RWPE2 (cell line): Measurements from ENCODE around the gene PPM1G.

Experiments used
- ATAC-seq: fragments of 200-7000 bp; cut with Tn5 transposase; 3 replicates; pipeline ENCODE4 v1.9.1; 2021; ENCODE audit warnings: low read depth
- DNase-seq: peaks from one replicate; pipeline ENCODE4 v3.0.0-alpha.2; 2020; ENCODE audit warnings: low spot score
- H3K27ac ChIP-seq: fragments of 450-650 bp; 2 replicates; pipeline ENCODE4 v1.5.1; 2017; ENCODE audit warnings: mild to moderate bottlenecking; ENCODE audit not compliant: poor library complexity, severe bottlenecking
- H3K27me3 ChIP-seq: fragments of 250-450 bp; sonication (Bioruptor Pico); 2 replicates; pipeline ENCODE4 v1.5.1; 2021; ENCODE audit warnings: mild to moderate bottlenecking, moderate library complexity; ENCODE audit not compliant: insufficient read depth, poor library complexity, severe bottlenecking
- H3K36me3 ChIP-seq: fragments of 250-450 bp; sonication (Bioruptor Pico); 2 replicates; pipeline ENCODE4 v1.5.1; 2020; ENCODE audit warnings: low read depth, mild to moderate bottlenecking, moderate library complexity
- H3K4me1 ChIP-seq: fragments of 250-450 bp; sonication (Bioruptor Pico); 2 replicates; pipeline ENCODE4 v1.5.1; 2021; ENCODE audit warnings: mild to moderate bottlenecking, moderate library complexity; ENCODE audit not compliant: insufficient read depth, poor library complexity, severe bottlenecking
- H3K4me3 ChIP-seq: fragments of 250-450 bp; sonication (Bioruptor Pico); 2 replicates; pipeline ENCODE4 v1.5.1; 2021; ENCODE audit warnings: mild to moderate bottlenecking, moderate library complexity; ENCODE audit not compliant: severe bottlenecking
- H3K9me3 ChIP-seq: fragments of 250-450 bp; sonication (Bioruptor Pico); 2 replicates; pipeline ENCODE4 v1.5.1; 2021; ENCODE audit warnings: mild to moderate bottlenecking, moderate library complexity; ENCODE audit not compliant: severe bottlenecking
- TF ChIP-seq, protein P1 (sequence below): fragments of 450-650 bp; IDR thresholded peaks from one replicate; pipeline ENCODE4 v1.5.1; 2017; ENCODE audit warnings: mild to moderate bottlenecking, moderate library complexity; ENCODE audit not compliant: poor library complexity, severe bottlenecking

PPM1G gene

DNA sequence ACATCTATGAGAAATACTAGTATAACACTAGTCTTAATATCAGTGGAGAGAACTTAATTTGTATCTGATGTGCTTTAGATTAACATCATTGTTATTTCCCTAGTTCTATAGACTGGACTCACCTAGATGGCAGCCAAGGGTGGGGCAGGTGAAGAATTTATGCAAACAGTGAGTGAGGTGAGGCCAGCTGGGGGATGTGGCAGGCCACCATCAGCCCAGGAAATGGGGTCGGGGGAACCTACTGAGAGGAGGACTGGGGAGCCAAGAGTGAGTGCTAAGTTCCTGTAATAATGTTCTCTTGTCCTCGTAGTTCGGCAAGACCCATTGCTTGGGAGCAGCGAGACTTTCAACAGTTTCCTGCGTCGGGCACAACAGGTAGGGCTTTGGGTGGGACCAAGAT is 36.5 kb downstream of the PPM1G start:
- H3K36me3 ChIP-seq: peaks cover 71% of the 10 kb centered on the region
- TF ChIP-seq, protein P1, sequence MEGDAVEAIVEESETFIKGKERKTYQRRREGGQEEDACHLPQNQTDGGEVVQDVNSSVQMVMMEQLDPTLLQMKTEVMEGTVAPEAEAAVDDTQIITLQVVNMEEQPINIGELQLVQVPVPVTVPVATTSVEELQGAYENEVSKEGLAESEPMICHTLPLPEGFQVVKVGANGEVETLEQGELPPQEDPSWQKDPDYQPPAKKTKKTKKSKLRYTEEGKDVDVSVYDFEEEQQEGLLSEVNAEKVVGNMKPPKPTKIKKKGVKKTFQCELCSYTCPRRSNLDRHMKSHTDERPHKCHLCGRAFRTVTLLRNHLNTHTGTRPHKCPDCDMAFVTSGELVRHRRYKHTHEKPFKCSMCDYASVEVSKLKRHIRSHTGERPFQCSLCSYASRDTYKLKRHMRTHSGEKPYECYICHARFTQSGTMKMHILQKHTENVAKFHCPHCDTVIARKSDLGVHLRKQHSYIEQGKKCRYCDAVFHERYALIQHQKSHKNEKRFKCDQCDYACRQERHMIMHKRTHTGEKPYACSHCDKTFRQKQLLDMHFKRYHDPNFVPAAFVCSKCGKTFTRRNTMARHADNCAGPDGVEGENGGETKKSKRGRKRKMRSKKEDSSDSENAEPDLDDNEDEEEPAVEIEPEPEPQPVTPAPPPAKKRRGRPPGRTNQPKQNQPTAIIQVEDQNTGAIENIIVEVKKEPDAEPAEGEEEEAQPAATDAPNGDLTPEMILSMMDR: no peak
- no peak overlapping the region for H3K27ac ChIP-seq
- H3K4me1 ChIP-seq: peaks cover 5% of the 10 kb centered on the region
- no peak for ATAC-seq
- H3K27me3 ChIP-seq: no peaks in the 10 kb centered on the region
- no peaks in the 10 kb centered on the region for H3K9me3 ChIP-seq
- H3K4me3 ChIP-seq: no peak overlapping the region
- no peak for DNase-seq

DNA sequence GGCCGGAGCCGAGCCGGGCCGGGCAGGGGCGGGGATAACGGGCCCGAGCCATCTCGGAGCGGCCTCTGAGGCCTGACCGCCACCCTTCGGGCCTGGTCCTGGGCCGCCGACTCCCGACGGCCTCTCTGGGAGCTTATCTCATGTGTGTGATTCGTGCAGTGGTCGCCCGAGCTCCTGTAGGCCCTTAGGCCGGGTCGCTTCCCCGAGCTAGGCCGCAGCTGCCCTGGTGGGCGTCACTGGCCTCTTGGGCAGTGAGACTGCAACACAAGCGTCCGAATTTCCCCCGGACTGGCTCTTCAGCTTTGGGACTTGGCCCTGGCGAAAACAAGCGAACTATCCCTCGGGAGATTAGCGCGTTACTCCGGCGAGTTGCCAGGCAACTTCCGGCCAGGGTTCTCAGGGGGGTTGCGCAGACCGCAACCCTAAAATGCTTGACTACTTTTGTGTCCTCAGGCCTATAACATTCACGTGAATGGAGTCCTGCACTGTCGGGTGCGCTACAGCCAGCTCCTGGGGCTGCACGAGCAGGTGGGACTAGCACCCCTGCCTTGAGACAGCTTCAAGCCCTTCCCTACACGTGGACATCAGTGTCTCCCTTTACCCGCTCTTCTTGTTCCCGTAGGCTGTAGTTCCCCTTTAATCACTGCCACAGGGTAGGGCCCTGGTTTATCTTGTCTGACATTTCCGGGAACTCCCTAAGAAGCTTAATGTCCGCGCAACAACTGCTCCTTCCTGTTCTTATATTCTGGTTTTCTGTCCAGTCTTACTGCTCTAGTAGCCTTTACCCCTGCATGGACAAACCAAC is 38.4 kb downstream of the PPM1G start:
- Histone ChIP-seq H3K9me3 (no peaks in the 10 kb centered on the region), H3K27me3 (no peaks in the 10 kb centered on the region), H3K4me3 (peak overlapping the region; percentile 95), H3K27ac (peak overlapping the region; percentile 54), H3K36me3 (peaks cover 72% of the 10 kb centered on the region), H3K4me1 (peaks cover 5% of the 10 kb centered on the region)
- ATAC-seq (peak; percentile 32), DNase-seq (no peak)
- TF ChIP-seq, protein P1: no peak

DNA sequence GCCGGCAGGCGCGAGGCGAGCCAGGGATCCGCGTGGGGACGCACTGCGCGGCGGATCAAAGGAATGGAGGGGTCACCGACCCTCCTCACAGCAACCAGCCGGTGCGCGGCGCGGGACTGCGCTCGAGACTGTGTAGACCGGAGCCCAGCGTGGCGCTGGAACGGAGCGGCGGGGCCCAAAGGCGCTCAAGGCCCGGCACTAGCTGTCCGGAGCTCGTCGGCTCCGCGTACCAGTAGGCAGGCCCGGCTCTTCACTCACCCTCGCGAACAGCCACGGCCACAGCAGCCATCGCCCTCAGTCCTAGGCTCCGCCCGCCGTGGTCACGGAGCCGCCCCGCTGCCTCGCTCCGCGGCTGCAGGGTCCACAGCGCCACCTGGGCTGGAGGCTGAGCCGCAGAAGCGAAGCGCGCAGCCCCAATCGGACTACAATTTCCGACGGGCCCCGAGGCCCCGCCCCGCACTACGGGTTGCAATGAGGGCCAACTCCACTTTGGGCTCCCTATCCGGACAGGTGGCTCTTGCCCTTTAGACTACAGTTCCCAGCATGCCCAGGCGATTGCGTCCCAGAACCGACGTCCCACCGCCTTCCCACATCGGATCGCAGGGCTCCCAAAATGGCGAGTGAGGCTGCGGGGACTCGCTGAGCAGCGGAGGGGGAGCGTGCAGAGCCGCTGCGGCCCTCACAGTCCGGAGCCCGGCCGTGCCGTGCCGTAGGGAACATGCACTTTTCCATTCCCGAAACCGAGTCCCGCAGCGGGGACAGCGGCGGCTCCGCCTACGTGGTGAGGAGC is 39.2 kb downstream of the PPM1G start, which contains the start of the genes EIF2B4 and SNX17:
TSS of gene EIF2B4 (minus strand) at position 313 of the 790 bp plus-strand sequence. CDS start at position 289, 24 bp downstream.
TSS of gene SNX17 (plus strand) at position 591 of the 790 bp plus-strand sequence. CDS start at position 719, 128 bp downstream.
- Histone ChIP-seq H3K4me3 (peak within 1 kb of the TSS; percentile 95), H3K9me3 (no peaks in the 10 kb centered on the region), H3K27me3 (no peaks in the 10 kb centered on the region), H3K36me3 (peaks cover 71% of the 10 kb centered on the region), H3K4me1 (peaks cover 5% of the 10 kb centered on the region), H3K27ac (peak within 1 kb of the TSS; percentile 54)
- TF ChIP-seq, protein P1: peak; percentile 93
- ATAC-seq: peak; percentile 89
- DNase-seq: peak; percentile 98

DNA sequence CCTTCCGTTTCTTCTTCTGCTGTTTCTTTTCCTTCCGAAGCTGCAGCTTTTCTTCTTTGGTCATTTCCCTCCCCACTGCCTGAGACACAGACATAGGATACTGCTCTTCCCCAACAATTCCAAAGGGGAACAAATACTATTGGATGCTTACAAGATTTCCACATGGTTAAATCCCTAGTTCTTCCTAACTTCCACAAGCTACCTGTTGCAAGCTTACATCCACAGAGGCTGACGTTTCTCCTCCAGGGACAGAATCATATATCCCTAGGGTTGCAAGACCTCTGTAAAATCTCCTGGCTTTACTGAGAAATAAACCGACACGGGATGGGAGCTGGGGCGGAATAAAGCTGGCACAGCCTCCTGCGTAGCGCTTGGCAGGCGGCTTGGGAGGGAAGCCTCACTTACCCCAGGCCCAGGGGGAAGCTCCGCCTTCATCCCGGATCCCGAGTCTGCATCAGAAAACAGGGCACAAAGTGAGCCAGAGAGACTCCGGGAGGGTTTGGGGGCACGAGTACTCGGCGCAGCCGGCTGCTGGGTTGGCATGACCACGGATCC is 39.8 kb downstream of the PPM1G start:
- Histone ChIP-seq H3K4me1 (peaks cover 5% of the 10 kb centered on the region), H3K27me3 (no peaks in the 10 kb centered on the region), H3K36me3 (peaks cover 70% of the 10 kb centered on the region), H3K4me3 (peak overlapping the region; percentile 95), H3K27ac (peak overlapping the region; percentile 25), H3K9me3 (no peaks in the 10 kb centered on the region)
- DNase-seq (no peak), ATAC-seq (peak; percentile 39)
- TF ChIP-seq, protein P1: no peak
